ENCODE data around the gene DDX39B.

DNA sequence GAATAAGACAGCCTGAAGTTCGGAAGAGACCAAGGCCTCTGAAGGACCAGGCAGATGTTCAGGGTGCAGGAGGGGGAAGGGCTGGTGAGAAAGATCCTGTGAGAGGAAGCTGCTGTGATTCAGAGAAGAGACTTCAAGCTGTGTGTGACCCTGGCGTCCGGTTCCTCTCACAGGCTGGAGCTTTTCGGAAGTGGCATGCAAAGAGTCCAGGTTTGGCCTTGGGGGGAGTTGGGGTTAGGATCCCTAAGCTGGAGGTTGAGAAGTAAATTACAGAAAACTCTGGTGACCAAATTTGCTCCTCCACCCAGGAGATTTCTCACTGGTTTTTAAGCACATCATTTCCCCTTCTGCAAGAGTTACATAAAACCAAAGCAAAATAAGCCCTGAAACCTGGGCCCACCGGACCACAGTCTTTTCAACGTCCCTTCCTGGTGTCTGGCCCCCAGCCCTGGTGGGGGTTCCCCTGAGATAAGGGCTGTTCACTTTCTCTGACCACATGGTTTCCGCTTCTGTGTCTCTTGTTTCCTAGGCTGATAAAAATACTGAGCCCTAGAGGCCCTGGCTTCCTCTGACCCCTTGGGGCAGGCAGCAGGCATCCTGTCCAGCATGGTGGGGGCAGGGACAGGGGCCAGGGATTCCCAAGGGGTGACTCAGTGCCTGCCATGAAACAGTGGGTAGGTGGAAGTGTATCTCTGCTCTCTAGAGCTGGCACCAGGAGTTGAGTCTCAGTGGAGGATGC lies 18.3 kb upstream of the DDX39B start:
- TF ChIP-seq, protein P1, sequence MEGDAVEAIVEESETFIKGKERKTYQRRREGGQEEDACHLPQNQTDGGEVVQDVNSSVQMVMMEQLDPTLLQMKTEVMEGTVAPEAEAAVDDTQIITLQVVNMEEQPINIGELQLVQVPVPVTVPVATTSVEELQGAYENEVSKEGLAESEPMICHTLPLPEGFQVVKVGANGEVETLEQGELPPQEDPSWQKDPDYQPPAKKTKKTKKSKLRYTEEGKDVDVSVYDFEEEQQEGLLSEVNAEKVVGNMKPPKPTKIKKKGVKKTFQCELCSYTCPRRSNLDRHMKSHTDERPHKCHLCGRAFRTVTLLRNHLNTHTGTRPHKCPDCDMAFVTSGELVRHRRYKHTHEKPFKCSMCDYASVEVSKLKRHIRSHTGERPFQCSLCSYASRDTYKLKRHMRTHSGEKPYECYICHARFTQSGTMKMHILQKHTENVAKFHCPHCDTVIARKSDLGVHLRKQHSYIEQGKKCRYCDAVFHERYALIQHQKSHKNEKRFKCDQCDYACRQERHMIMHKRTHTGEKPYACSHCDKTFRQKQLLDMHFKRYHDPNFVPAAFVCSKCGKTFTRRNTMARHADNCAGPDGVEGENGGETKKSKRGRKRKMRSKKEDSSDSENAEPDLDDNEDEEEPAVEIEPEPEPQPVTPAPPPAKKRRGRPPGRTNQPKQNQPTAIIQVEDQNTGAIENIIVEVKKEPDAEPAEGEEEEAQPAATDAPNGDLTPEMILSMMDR (IDR thresholded peaks at IDR 0.05; ENCODE audit: low read length), result no peak
- no peak for TF ChIP-seq EZH2 (IDR thresholded peaks at IDR 0.05; ENCODE audit: borderline replicate concordance, low read length)
